ENCODE measurements around the gene IER3. TPM values are rescaled to one million over a fixed set of nuclear protein-coding genes. Genes with fewer than 3 reads are reported as not detected.

Gene IER3
- polyA plus RNA-seq, 1 experiment = 51.7 TPM

GRCh38 chr6:30717129-30717844 lies 27.1 kb downstream of the IER3 start, which contains the start of gene MDC1:
MDC1 (minus strand) TSS chr6:30717281; CDS start chr6:30715175, 2,106 bp downstream.
- peak; percentile 40 for TF ChIP-seq CTCF (IDR thresholded peaks at IDR 0.05; ENCODE audit: insufficient read depth, low read depth, low read length)
- H3K36me3 ChIP-seq (ENCODE audit: control insufficient read depth, insufficient read depth, low read length) = peaks cover 7% of the 10 kb centered on the region
- peak; percentile 99 for DNase-seq (ENCODE audit: low read depth)
- POLR2A ChIA-PET = interaction anchor here (0.5 to 1.3 kb wide), 9 partner anchors 11 to 129 kb away, joined by 3 to 27 read pairs (median 4); partner anchors contain the start of genes MRPS18B, NRM and PPP1R10
- CTCF ChIA-PET = interaction anchor here (0.6 to 20.5 kb wide), 5 partner anchors 17 to 103 kb away, joined by 3 to 387 read pairs (median 4); partner anchors contain the start of genes DHX16 and IER3
- peak within 1 kb of the TSS; percentile 63 for H3K4me3 ChIP-seq (ENCODE audit: low read depth, low read length)
- H3K27me3 ChIP-seq (ENCODE audit: control insufficient read depth, insufficient read depth, low read length) = no peaks in the 10 kb centered on the region

GRCh38 chr6:30716879-30717128 lies 27.5 kb downstream of the IER3 start:
- no peak for TF ChIP-seq CTCF (IDR thresholded peaks at IDR 0.05; ENCODE audit: insufficient read depth, low read depth, low read length)
- DNase-seq (ENCODE audit: low read depth) = no peak
- Histone ChIP-seq H3K36me3 (ENCODE audit: control insufficient read depth, insufficient read depth, low read length) (peaks cover 10% of the 10 kb centered on the region), H3K27me3 (ENCODE audit: control insufficient read depth, insufficient read depth, low read length) (no peaks in the 10 kb centered on the region), H3K4me3 (ENCODE audit: low read depth, low read length) (peak overlapping the region; percentile 63)
- ChIA-PET POLR2A (interaction anchor here (0.5 to 1.3 kb wide), 5 partner anchors 10 to 102 kb away, joined by 3 to 8 read pairs (median 3); partner anchors contain the start of genes MRPS18B and PPP1R10), CTCF (interaction anchor here (0.6 to 20.5 kb wide), 4 partner anchors 17 to 104 kb away, joined by 3 to 387 read pairs (median 4); partner anchors contain the start of genes DHX16 and IER3)

- H3K4me3 ChIP-seq (ENCODE audit: low read depth, low read length) = no peak overlapping the region
- no peaks in the 10 kb centered on the region for H3K27me3 ChIP-seq (ENCODE audit: control insufficient read depth, insufficient read depth, low read length)
- ChIA-PET CTCF (no interaction called here), POLR2A (no interaction called here)
- no peak for TF ChIP-seq CTCF (IDR thresholded peaks at IDR 0.05; ENCODE audit: insufficient read depth, low read depth, low read length)
- no peak for DNase-seq (ENCODE audit: low read depth)
- H3K36me3 ChIP-seq (ENCODE audit: control insufficient read depth, insufficient read depth, low read length) = peaks cover 13% of the 10 kb centered on the region
Measured at GRCh38 chr6:30714263-30714662, 30.1 kb downstream of the IER3 start.

- DNase-seq (ENCODE audit: low read depth) = no peak
- Histone ChIP-seq H3K4me3 (ENCODE audit: low read depth, low read length) (no peak overlapping the region), H3K27me3 (ENCODE audit: control insufficient read depth, insufficient read depth, low read length) (no peaks in the 10 kb centered on the region), H3K36me3 (ENCODE audit: control insufficient read depth, insufficient read depth, low read length) (peaks cover 15% of the 10 kb centered on the region)
- ChIA-PET POLR2A (no interaction called here), CTCF (interaction anchor here (1.3 to 1.9 kb wide), 2 partner anchors 25 to 34 kb away, joined by 4 to 8 read pairs; no protein-coding TSS in a partner anchor)
- TF ChIP-seq CTCF (IDR thresholded peaks at IDR 0.05; ENCODE audit: insufficient read depth, low read depth, low read length) = no peak
Measured at GRCh38 chr6:30712441-30712945, 31.9 kb downstream of the IER3 start.

GRCh38 chr6:30711758-30712380 lies 32.5 kb downstream of the IER3 start:
- TF ChIP-seq CTCF (IDR thresholded peaks at IDR 0.05; ENCODE audit: insufficient read depth, low read depth, low read length) = no peak
- ChIA-PET POLR2A (no interaction called here), CTCF (interaction anchor here (0.7 to 1.9 kb wide), 4 partner anchors 9 to 33 kb away, joined by 3 to 8 read pairs (median 4); no protein-coding TSS in a partner anchor)
- no peaks in the 10 kb centered on the region for H3K27me3 ChIP-seq (ENCODE audit: control insufficient read depth, insufficient read depth, low read length)
- peaks cover 17% of the 10 kb centered on the region for H3K36me3 ChIP-seq (ENCODE audit: control insufficient read depth, insufficient read depth, low read length)
- no peak for DNase-seq (ENCODE audit: low read depth)
- H3K4me3 ChIP-seq (ENCODE audit: low read depth, low read length) = no peak overlapping the region
